ENCODE results near the gene ZBTB16.
A peak's percentile ranks its signal among the peaks of the same experiment; 100 is the strongest.

ZBTB16 gene

GRCh38 chr11:114059278-114059983 lies at the start of gene ZBTB16 (continued):
- TF ChIP-seq, protein P1, sequence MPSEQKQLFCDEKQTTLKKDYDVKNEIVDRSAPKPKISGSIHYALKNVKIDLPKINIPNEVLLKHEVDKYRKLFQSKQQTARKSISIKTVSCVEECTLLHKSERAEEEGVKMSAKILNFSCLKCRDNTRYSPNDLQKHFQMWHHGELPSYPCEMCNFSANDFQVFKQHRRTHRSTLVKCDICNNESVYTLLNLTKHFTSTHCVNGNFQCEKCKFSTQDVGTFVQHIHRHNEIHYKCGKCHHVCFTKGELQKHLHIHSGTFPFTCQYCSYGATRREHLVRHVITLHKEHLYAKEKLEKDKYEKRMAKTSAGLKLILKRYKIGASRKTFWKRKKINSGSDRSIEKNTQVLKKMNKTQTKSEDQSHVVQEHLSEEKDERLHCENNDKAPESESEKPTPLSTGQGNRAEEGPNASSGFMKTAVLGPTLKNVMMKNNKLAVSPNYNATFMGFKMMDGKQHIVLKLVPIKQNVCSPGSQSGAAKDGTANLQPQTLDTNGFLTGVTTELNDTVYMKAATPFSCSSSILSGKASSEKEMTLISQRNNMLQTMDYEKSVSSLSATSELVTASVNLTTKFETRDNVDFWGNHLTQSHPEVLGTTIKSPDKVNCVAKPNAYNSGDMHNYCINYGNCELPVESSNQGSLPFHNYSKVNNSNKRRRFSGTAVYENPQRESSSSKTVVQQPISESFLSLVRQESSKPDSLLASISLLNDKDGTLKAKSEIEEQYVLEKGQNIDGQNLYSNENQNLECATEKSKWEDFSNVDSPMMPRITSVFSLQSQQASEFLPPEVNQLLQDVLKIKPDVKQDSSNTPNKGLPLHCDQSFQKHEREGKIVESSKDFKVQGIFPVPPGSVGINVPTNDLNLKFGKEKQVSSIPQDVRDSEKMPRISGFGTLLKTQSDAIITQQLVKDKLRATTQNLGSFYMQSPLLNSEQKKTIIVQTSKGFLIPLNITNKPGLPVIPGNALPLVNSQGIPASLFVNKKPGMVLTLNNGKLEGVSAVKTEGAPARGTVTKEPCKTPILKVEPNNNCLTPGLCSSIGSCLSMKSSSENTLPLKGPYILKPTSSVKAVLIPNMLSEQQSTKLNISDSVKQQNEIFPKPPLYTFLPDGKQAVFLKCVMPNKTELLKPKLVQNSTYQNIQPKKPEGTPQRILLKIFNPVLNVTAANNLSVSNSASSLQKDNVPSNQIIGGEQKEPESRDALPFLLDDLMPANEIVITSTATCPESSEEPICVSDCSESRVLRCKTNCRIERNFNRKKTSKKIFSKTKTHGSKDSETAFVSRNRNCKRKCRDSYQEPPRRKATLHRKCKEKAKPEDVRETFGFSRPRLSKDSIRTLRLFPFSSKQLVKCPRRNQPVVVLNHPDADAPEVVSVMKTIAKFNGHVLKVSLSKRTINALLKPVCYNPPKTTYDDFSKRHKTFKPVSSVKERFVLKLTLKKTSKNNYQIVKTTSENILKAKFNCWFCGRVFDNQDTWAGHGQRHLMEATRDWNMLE (tag by site-specific recombination; conservative IDR thresholded peaks at IDR 0.05; ENCODE audit: low read depth), result no peak
- TF ChIP-seq, protein P2, sequence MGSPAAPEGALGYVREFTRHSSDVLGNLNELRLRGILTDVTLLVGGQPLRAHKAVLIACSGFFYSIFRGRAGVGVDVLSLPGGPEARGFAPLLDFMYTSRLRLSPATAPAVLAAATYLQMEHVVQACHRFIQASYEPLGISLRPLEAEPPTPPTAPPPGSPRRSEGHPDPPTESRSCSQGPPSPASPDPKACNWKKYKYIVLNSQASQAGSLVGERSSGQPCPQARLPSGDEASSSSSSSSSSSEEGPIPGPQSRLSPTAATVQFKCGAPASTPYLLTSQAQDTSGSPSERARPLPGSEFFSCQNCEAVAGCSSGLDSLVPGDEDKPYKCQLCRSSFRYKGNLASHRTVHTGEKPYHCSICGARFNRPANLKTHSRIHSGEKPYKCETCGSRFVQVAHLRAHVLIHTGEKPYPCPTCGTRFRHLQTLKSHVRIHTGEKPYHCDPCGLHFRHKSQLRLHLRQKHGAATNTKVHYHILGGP (tag by site-specific recombination; IDR thresholded peaks at IDR 0.05), result no peak
- TF ChIP-seq MYNN (tag by site-specific recombination; IDR thresholded peaks at IDR 0.05; ENCODE audit: borderline replicate concordance) (no peak), ZNF157 (tag by site-specific recombination; IDR thresholded peaks at IDR 0.05) (no peak), GLIS1 (tag by site-specific recombination; IDR thresholded peaks at IDR 0.05) (peak; percentile 30; the same call in 1 of the 2 replicates), KLF1 (tag by site-specific recombination; IDR thresholded peaks at IDR 0.05) (peak; percentile 57; the same call in 1 of the 2 replicates), OVOL3 (tag by site-specific recombination; IDR thresholded peaks at IDR 0.05) (no peak), ZNF37A (tag by site-specific recombination; IDR thresholded peaks at IDR 0.05) (no peak), ZNF19 (tag by site-specific recombination; IDR thresholded peaks at IDR 0.05; ENCODE audit: low read depth) (no peak), ZNF621 (tag by site-specific recombination; IDR thresholded peaks at IDR 0.05) (no peak), ZNF239 (tag by site-specific recombination; IDR thresholded peaks at IDR 0.05) (no peak), ZNF521 (tag by site-specific recombination; IDR thresholded peaks at IDR 0.05) (no peak), ZFP3 (tag by site-specific recombination; IDR thresholded peaks at IDR 0.05; ENCODE audit: low read depth) (no peak), ZFHX2 (tag by site-specific recombination; conservative IDR thresholded peaks at IDR 0.05) (peak; percentile 44; the same call in 1 of the 2 replicates), ZNF266 (tag by site-specific recombination; IDR thresholded peaks at IDR 0.05; ENCODE audit: low read depth) (no peak), ZNF23 (tag by site-specific recombination; IDR thresholded peaks at IDR 0.05; ENCODE audit: borderline replicate concordance) (no peak), ZNF391 (tag by site-specific recombination; IDR thresholded peaks at IDR 0.05; ENCODE audit: borderline replicate concordance, low read depth) (no peak), ZNF394 (tag by site-specific recombination; IDR thresholded peaks at IDR 0.05; ENCODE audit: borderline replicate concordance) (no peak), BCL11A (tag by site-specific recombination; IDR thresholded peaks at IDR 0.05; ENCODE audit: low read depth) (no peak), ZBTB1 (tag by site-specific recombination; IDR thresholded peaks at IDR 0.05) (peak; percentile 23; the same call in 1 of the 2 replicates), GLI2 (tag by site-specific recombination; IDR thresholded peaks at IDR 0.05; ENCODE audit: borderline replicate concordance, low read depth) (no peak), YY1 (tag by site-specific recombination; IDR thresholded peaks at IDR 0.05) (peak; percentile 85), ZNF112 (tag by site-specific recombination; IDR thresholded peaks at IDR 0.05) (no peak), ZNF561 (tag by site-specific recombination; IDR thresholded peaks at IDR 0.05; ENCODE audit: borderline replicate concordance) (0 out of 2 replicates have a peak, but pooled peaks have one; percentile 33), CTCF (tag by site-specific recombination; IDR thresholded peaks at IDR 0.05) (no peak), ZNF114 (tag by site-specific recombination; IDR thresholded peaks at IDR 0.05) (no peak)
- TF ChIP-seq, protein P3, sequence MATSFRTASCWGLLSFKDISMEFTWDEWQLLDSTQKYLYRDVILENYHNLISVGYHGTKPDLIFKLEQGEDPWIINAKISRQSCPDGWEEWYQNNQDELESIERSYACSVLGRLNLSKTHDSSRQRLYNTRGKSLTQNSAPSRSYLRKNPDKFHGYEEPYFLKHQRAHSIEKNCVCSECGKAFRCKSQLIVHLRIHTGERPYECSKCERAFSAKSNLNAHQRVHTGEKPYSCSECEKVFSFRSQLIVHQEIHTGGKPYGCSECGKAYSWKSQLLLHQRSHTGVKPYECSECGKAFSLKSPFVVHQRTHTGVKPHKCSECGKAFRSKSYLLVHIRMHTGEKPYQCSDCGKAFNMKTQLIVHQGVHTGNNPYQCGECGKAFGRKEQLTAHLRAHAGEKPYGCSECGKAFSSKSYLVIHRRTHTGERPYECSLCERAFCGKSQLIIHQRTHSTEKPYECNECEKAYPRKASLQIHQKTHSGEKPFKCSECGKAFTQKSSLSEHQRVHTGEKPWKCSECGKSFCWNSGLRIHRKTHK (tag by site-specific recombination; IDR thresholded peaks at IDR 0.05), result no peak
- TF ChIP-seq, protein P4, sequence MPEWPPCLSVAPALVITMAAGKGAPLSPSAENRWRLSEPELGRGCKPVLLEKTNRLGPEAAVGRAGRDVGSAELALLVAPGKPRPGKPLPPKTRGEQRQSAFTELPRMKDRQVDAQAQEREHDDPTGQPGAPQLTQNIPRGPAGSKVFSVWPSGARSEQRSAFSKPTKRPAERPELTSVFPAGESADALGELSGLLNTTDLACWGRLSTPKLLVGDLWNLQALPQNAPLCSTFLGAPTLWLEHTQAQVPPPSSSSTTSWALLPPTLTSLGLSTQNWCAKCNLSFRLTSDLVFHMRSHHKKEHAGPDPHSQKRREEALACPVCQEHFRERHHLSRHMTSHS (tag by site-specific recombination; IDR thresholded peaks at IDR 0.05), result no peak
- TF ChIP-seq, protein P5, sequence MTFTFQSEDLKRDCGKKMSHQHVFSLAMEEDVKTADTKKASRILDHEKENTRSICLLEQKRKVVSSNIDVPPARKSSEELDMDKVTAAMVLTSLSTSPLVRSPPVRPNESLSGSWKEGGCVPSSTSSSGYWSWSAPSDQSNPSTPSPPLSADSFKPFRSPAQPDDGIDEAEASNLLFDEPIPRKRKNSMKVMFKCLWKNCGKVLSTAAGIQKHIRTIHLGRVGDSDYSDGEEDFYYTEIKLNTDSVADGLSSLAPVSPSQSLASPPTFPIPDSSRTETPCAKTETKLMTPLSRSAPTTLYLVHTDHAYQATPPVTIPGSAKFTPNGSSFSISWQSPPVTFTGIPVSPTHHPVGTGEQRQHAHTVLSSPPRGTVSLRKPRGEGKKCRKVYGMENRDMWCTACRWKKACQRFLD (tag by site-specific recombination; IDR thresholded peaks at IDR 0.05), result no peak

Measured in HEK293 (cell line).